Activated CD8-positive, alpha-beta memory T cell treated with anti-CD3 and anti-CD28 coated beads for 24 hours (primary cell): Measurements from ENCODE around the gene ANKH.
"Not testable (repeated sequence)": the region's sequence is repeated elsewhere in the genome, so short reads cannot be mapped to it uniquely, and the experiment has no call there.

Experiments used
- DNase-seq: peaks from one replicate; pipeline ENCODE4 v3.0.0-alpha.2; 2020

The ANKH gene

DNA sequence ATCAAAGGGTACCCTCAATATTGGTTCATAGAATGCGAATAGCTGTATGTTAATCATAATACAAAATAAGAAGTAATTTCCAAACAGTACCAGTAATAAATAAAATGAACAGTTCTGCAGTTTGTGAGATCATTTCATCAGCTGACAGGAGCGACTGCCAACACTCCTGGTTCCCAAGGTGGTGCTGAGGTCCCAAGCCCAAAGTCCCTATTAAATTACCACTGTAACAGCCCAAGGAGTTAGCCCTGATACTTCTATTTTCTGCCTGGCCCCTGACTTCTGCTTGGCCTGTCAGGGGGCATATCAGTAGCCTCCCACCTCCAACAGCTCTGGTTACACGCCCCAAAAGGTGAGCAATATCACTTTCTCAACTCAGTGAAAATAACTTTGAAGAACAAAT lies 47.1 kb downstream of the ANKH start:
- DNase-seq: no peak

DNA sequence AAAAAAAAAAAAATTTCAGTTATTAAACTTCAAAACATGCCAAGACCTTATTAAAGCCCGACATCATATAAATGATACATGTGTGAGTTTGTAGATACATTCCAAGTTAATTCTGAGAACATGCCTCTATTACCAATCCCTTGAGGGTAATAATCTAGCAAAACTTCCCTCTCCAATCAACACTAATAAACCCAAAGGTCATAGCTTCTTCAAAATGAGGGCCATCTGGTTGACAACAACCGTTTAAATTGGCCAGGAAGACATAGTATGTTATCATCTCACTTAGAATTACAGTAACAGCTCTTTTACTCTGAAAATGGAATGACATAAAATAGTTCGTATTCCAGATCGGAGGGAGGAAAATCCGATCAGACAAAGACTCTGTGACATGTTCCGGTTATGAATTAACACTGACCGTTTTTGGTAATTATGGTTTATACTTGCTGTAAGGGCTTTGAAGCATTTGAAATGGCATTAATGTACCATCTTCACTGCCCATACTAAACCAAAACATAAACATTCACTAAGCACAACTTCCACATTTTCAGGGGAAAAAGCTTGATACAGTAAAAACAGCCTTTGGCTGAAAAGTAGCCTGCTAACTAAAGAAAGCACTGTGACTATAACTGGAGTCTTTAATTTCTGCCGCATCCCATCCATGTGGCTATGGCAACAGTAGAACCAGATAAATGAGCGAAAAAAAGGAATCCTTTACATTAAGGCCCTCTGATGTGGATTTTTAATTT lies 50.3 kb downstream of the ANKH start:
- DNase-seq: no peak

DNA sequence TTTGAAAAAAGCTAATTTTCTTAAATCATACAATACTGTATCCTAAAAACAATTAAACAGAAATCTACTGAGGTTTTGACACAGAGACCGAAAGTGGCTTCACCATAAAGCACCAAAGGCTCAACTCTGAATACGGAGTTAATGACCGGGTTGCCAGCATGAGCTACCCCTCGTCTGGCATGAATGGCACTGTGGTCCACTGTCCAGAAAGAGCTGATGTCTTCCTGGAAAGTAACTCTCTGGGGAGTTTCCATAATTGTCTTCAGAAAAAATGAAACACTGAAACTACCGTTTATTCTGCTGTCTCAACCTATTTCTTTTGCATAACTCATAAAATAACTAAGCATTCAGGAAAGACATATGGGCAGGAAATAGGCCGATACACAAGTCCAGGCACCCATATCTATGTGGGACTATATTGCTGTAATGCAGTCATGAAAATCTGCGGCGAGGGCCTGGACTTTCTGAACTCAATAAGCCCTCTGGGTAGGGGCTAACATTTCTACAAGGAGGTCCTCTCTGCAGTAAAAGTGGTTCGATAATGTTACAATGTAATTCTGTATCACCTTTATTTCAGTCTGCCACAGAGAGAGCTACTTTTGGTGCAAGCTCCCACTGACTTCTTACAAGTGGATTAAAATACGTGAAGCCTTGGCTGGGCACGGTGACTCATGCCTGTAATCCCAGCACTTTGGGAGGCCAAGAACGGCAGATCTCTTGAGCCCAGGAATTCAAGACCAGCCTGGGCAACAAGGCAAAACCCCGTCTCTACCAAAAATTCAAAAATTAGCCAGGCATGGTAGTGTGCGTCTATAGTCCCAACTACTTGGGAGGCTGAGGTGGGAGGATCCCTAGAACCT lies 52.4 kb downstream of the ANKH start:
- no peak for DNase-seq

DNA sequence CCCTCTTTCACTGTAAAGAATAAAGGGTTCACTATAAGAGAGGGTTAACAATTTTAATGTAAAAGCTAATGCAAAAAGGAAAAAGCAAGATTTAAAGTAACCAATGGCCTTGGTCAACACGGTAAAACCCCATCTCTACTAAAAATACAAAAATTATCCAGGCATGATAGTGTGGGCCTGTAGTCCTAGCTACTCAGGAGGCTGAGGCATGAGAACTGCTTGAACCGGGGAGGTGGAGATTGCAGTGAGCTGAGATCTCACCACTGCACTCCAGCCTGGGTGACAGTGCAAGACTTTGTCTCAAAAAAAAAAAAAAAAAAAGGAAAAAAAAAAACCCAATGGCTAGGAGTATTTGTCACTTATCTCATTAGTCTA lies 53.8 kb downstream of the ANKH start:
- not testable (repeated sequence) for DNase-seq

DNA sequence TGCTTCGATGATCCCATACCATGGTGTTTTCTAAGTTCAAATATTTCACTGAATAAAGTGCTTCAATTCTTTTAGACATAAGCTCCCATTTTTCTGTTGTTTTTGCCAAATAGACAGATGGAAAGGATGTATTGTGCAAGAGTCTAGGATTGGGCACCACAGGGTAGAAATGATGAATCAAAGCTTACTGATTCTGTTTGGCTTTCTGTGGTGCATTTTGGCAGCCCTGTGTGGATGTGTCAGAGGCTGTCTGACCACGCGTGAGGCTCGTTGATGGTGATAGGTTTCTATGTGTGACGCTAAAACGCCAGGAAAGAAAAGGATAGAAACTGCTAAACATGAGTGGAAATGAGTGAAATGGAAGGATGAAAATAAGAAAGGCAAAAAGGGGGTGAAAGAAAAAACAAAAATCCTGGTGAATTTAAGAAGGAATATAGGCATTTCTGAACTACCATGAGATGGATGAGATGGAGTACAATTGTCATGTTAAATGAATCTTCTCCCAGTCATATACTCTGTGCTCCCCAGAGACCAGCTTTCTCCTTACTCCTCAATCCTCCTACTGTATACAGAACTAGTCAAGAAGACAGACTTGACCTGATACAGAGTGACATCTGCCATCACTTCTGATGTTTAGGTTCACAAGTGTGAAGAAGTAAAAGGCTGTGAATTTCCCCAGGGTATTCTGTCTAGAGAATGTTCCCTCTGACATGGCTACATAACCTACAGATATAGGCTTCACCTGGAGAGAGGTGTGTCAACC lies 54.4 kb downstream of the ANKH start:
- no peak for DNase-seq

DNA sequence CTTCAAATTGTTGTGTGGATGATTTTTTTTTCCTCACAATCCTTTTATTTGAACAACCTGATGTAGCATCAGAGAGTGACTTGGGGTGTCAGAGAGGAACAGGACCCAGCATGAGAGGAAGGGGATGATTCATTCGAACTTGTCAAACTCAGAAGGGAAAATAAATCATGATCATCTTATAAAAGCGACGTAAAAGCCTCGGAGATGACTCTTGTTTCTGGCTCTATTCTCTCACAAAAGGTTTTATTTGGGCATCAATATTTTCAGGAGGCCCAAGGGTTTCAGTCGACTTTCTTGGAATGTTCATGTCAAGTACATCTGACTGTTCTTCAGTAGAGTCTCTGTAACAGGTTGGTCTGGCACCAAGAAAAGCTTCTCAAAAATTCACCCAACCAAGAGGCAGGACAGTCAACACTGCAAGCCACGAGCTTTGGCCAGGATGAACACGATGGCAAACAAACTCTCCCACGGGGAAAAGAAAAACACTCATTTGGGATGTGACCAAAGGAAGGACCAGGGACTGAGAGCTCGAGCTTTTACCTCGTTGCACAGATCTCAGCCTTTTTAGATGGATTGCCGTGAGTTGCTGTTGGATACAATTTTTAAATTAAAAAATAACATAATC lies 55.1 kb downstream of the ANKH start:
- no peak for DNase-seq

DNA sequence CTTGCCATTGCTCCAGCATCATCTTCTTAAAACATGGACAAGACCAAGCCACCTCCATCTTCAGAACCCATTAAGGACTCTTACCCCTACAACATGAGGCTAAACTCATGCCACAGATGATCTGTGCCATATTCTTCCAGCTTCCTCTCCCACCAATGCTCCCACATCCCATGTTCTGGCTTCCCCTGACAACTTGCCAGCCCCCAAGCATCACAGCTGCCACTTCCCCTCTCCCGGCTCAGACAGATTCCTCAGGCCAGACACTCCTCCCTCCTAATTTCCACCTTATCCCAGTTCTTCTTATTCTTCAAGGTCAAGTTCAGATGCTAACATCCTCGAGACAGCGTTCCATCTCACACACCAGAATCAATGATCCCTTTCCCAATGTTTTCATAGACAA lies 57.8 kb downstream of the ANKH start:
- no peak for DNase-seq

DNA sequence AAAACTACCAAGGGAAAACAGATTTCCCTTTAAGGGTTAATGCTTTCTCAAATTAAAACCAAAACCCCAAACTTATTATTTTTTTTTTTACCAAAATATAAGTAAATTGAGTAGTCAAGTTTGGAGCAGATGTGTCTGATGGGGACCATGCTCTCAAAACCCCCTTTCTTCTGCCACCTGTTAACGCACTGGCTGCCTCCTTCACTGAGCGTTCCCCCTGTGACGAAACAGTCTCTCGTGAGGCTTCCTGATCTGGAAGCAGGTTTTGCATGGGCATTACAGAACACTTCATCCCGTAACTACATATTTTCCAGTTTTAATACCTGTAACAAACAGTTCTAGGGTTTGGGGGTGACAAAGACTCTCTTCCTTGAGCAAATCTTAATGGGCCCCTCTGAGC lies 59.4 kb downstream of the ANKH start:
- no peak for DNase-seq

DNA sequence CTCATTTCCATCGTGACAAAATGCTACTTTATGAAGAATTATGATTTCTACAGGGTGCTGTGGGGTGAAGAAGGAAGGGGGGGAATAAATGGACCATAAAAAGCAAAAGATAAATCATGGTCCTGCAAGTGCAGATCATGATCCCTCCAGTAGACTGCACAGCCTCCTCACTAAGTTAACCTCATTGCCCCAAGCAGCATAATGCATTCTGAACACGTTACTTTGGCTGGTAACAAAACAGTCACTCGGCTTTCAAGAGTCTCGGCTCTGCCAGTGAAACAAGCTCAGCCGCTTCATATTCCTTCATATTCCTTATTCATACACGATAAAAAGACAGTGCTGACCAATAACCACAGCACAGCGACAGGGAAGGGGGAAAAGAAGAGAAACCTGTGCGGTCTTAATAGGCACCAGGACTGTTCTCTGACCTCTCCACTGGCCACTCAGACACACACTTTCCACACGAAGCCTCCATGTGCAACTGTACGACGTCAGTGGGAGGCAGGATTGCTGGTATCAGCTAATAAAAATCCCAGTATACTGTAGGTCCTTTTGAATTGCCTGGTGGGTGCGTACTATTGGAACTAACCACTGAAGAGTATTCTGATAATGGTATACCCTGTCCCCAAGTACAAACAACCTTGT lies 60.5 kb downstream of the ANKH start:
- DNase-seq: no peak

DNA sequence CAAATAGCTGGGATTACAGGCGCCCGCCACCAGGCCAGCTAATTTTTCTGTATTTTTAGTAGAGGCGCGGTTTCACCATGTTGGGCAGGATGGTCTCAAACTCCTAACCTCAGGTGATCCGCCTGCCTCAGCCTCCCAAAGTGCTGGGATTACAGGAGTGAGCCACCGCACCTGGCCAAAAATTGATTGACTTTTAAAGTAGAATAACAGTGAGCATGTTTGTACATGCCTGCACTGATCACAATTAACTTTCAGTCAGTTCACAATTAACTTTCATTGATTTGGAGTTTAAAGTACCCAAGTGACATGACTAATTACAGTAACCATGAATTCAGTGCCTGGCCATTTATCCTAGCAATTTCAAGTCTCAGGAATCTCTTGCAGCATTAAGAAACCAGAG lies 61.3 kb downstream of the ANKH start:
- DNase-seq: no peak

DNA sequence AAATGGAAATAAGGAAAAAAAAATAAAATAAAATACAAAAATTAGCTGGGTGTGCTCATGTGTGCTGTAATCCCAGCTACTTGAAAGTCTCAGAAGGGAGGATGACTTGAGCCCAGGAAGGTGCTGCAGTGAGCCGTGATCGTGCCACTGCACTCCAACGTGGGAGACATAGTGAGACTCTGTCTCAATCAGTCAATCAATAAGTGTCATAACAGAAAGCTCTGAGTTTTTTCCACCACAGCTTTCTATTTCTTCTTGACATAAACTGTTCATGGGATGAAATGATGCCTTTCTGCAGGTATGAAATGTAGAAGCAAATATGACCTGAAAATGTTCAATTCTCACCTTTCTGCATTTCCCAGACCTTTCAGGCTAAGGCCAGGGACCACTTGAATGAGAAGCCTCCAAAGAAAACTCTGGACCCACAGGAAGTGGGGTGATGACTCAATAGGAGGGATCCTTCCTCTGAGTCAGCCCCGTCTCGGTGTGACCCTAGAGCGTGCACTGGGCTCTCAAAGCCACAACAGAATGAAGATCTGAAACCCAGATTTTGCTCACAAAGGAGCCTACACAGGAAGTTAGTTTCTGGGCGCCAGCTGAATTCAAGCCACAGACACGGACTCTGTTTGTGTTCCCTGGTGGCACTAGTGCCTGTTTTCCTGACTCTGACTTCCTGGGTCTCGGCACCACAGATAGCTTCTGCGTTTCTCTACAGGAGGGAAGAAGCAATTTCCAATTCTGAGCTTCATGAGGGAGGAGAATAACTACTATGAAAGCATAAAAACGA lies 62.0 kb downstream of the ANKH start:
- peak; percentile 82 for DNase-seq

DNA sequence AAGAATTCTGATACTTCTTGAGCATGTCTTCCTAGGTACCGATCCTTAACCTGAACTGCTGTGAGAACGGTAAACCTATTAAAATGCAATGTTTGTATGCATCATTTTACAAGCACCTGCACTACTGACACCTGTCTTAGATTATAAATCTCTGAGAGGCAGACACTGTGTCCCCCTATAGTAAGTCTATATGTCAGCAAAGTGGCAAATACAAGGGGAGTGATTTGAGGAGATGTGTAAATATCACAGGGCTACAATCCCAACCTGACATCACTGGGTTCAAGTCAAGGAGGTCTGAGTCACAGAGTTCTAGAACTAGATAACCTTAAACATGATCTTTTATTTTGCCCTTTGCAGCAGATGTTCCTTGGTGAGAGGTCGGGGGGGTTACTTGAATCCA lies 64.1 kb downstream of the ANKH start:
- no peak for DNase-seq

DNA sequence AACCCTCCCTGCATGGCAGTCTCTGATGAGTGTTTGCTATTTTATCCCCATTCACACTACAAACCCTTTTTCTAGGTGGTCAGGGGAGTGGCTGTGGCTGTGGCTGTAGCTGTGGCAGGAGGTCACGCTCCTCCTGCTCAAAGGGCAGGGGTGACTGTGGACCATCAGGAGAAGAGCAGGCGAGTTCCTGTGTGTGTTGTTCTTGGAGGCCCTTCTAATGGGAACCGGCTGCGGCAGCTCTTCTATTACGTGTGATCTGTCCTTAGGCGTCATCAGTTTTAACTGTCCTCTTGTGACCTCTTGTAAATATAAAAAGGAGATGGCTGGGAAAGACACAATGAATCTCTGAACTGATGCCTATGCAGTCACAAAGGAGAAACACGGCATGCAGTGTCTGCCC lies 65.1 kb downstream of the ANKH start:
- no peak for DNase-seq

DNA sequence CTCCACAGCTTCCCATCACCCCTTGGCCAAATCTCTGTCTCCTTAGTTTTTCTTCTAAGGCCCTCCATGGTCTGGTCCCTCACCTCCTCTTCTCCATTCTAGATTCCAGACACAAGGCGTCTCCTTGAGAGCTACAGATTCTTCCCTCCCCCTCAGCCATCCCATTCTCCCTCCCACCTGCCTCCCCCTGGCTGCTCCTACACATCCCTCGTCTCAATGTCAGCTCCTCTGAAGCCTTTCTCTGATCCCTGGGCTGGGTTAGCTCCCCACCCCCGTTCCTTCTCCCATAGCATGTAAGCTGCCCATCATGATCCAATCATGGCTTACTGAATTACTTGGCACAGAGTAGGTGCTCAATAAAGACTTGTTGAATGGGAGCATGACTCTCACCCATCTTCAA lies 69.0 kb downstream of the ANKH start:
- DNase-seq: no peak

DNA sequence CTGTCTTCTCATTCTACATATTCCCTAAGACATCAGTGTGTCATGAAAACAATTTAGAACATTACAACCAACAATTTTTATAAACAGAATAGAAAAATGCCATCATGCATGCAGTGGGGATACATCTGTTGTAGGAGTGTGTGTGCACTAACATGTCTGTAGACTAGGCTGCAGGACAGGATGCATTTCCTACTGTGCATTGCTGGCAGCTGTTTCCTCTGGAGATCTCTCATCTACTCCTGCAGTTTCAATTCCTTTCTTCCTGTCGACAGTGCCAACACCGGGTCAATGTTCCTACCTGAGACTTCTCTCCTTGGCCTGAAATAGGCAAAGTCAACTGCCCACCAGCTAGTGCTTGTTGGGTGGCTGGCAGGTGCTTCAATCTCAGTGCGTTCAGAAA lies 69.8 kb downstream of the ANKH start:
- no peak for DNase-seq

DNA sequence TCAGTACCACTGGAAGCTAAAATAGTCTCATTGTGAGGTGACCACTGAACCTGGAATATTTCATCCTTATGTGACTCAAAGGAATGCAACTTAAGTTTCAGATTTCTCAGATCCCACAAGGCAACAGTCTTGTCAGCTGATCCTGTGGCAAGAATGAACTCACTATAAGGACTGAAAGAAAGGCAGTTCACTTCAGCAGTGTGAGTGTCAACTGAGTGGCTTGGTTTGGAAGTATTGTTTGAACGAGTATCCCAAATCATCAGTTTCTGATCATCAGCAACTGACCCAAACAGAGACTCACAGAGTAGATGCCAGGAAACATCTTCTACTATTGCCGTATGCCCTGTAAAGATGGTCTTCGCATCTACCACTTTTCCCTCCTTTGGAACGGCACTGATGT lies 74.2 kb downstream of the ANKH start:
- DNase-seq: not testable (repeated sequence)

DNA sequence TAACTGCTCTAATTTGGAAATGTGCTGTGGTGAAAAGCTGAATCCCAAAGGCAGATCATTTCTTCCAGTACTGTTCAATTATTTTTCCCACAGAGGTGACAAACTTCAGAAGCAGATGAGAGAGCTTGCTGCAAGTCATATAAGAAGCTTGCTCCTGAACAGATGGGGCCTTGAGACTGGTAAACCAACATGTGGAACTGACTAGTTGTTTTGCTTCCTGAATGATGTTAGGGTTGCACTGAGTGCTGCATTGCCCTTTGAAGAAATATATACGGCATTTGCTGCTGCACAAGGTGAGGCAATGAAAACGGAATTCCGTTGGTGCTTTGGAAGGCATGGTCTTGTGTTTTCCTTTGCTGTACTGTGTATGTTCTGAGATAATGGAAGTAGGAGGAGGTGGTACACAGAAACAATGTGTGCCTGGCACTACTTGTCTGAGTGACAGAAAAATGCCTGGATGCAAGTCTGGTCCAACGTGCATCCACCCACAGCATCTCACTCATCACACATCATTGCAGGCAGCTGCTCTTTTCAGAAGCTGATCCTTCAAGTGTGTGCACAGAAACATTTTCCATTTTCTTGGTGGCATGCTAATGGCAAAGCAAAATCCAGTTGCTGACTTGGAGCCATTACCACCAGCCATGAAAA lies 76.9 kb downstream of the ANKH start:
- no peak for DNase-seq

DNA sequence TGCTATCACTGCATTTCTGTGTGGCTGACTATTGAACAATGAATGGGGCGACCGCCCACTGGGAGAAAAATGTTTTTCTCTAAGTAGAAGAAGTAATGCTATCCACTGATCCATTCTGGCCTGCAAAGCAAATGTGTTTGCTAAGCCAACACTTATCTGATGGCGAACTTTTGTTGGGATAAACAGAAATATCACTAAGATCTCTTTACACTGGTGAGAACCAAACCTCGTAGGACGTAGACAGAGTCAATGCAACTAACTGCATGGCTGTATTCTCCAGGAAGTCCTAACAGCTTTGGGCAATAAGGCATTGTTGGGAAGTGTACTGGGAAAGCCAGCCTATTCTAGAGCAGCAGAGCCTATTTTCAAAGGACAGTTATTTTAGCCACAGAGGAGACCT lies 77.7 kb downstream of the ANKH start:
- DNase-seq: no peak

DNA sequence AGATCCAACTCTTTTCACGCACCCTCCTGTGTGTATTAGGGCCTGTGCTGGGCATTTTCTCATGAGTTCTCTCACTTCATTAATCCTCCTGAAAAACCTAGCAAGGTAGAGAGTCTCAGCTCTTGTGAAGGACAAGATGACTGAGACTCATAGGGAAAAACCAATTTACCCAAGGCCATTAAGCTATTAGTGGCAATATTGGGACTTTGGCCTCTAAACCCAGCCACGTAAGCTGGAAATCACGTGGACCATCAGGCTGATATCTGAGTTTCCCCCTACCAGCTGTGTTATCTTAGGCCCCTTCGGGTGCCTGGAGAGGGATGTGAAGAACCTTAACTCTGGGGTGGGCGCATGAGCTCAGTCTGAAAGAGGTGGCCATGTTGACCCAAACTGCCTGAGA lies 80.7 kb downstream of the ANKH start:
- DNase-seq: no peak

DNA sequence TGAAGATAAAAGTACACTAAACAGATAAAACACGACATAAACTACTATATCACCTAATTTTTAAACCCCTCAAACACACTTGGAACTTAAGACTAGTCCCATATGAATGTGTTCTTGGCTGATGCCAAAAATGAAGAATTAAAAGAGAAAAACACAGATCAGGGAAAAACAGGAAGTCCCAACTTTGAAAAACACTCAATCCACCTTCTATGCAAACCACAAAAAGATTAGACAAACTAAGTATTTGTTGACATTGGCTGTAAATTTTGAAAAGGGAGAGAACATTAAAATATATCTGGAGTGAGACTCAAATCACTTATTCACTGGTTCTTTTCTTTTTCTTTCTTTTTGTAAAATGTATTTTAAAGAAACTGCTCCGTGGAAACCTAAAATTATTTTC lies 81.4 kb downstream of the ANKH start:
- no peak for DNase-seq

DNA sequence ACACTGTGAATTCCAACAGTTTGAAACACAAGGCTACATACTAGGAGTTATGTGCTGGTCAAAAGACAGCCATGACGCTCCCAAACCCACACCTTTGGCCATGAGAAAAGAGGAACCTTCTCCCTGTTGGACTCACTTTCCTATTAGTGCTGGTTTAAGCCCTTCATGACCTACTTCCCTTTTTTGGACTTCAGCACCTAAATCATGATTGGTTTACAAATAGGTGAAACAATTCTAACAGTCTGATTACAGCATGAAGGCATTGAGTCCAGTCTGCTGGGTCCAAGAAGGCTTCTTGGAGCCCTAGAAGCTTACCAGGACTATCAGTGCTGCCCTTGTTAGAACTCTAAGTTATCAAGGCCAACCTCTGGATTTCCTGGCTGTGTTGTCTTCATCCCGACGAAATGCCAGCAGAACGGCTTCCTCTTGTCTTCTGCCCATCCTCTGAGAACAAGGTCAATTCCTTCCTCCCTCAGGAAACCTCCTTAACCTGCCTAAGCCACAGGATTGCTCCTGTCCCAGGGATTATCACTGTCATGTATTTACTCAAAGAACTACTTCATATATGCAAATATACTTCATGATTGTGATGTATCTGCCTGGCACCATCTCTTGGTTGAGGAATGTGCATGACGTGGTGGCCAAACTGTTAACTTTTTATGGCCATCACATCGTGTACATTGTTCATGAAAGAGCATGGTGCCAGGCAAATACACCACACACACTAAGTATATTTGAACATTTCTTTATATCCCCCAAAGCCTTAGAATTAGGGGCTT lies 83.6 kb downstream of the ANKH start:
- DNase-seq: no peak
